NT2/D1 (cell line): ENCODE data around the gene EP400.

ENCODE experiments used
- SUZ12 ChIP-seq: IDR thresholded peaks from 2 replicates; pipeline ENCODE4 v1.6.1; 2011; ENCODE audit not compliant: insufficient read length, insufficient read depth; ENCODE audit errors: extremely low read depth
- YY1 ChIP-seq: IDR thresholded peaks from 2 replicates; pipeline ENCODE4 v1.6.1; 2011; ENCODE audit not compliant: insufficient read length, insufficient read depth
- ZNF274 ChIP-seq: IDR thresholded peaks from 2 replicates; pipeline ENCODE4 v1.6.1; 2011; ENCODE audit warnings: mild to moderate bottlenecking, low read depth, low read length

DNA sequence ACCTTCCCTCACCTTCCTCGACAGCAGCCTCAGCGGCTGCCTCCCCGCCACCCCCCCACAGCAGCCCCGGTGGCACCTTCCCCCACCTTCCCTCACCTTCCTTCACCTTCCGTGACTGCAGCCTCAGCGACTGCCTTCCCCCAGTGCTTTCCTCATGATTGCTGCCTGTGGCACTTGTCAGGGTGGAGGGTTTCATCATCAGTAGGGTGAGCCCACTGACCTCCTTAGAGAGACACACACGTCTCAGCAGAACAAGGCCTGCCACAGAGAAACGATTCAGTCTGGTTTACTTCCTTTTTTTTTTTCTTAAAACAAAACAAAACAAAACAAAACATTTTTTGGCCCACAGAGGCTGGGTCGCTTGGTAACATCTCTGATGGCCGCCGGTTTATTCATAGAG, 75.0 kb downstream of the EP400 start:
- TF ChIP-seq YY1 (no peak), SUZ12 (no peak), ZNF274 (no peak)
